ENCODE data around the gene MYZAP. TPM values are rescaled to one million over a fixed set of nuclear protein-coding genes. Genes with fewer than 3 reads are reported as not detected.

MYZAP gene
- total and polyA plus RNA-seq, 4 donors = 0.50 to 1.8 (median 0.99) TPM

GRCh38 chr15:57677204-57677603 is 85.5 kb downstream of the MYZAP start:
- Histone ChIP-seq H3K4me1 (ENCODE audit: control insufficient read depth in 4 of 4, insufficient read depth in 4 of 4, low read length in 3 of 4) (no peaks in the 10 kb centered on the region), H3K4me3 (ENCODE audit: low read depth in 1 of 3, low read length in 3 of 3) (no peak overlapping the region), H3K27me3 (ENCODE audit: control insufficient read depth in 4 of 4, insufficient read depth in 4 of 4, low read length in 3 of 4) (no peaks in the 10 kb centered on the region), H3K9ac (ENCODE audit: low read depth in 1 of 2, low read length in 2 of 2) (no peak overlapping the region), H3K36me3 (ENCODE audit: control insufficient read depth in 4 of 4, insufficient read depth in 3 of 4, low read depth in 1 of 4, low read length in 3 of 4) (no peaks in the 10 kb centered on the region), H3K9me3 (ENCODE audit: control insufficient read depth in 4 of 4, low read length in 3 of 4) (no peaks in the 10 kb centered on the region), H3K27ac (ENCODE audit: low read depth in 1 of 2, low read length in 2 of 2) (no peak overlapping the region)
- WGBS = 92% methylated on average over 3 of the region's 3 CpGs
- no peak for TF ChIP-seq HNF4G (IDR thresholded peaks at IDR 0.05)
- TF ChIP-seq HNF4A (conservative IDR thresholded peaks at IDR 0.05) = no peak
- TF ChIP-seq GABPA (IDR thresholded peaks at IDR 0.05 in 1 of 2, conservative IDR thresholded peaks at IDR 0.05 in 1 of 2) = no peak
- no peak for TF ChIP-seq FOXA2 (IDR thresholded peaks at IDR 0.05)
- no peak for DNase-seq (ENCODE audit: low spot score)

- H3K9me3 ChIP-seq (ENCODE audit: control insufficient read depth in 4 of 4, low read length in 3 of 4) = no peaks in the 10 kb centered on the region
Observed at GRCh38 chr15:57680021-57680420, 88.3 kb downstream of the MYZAP start.

More at GRCh38 chr15:57680021-57680420, 88.3 kb downstream of the MYZAP start:
- TF ChIP-seq ATF3 (IDR thresholded peaks at IDR 0.05) = no peak
- no peak for TF ChIP-seq YY1 (IDR thresholded peaks at IDR 0.05)
- TF ChIP-seq, protein P1, sequence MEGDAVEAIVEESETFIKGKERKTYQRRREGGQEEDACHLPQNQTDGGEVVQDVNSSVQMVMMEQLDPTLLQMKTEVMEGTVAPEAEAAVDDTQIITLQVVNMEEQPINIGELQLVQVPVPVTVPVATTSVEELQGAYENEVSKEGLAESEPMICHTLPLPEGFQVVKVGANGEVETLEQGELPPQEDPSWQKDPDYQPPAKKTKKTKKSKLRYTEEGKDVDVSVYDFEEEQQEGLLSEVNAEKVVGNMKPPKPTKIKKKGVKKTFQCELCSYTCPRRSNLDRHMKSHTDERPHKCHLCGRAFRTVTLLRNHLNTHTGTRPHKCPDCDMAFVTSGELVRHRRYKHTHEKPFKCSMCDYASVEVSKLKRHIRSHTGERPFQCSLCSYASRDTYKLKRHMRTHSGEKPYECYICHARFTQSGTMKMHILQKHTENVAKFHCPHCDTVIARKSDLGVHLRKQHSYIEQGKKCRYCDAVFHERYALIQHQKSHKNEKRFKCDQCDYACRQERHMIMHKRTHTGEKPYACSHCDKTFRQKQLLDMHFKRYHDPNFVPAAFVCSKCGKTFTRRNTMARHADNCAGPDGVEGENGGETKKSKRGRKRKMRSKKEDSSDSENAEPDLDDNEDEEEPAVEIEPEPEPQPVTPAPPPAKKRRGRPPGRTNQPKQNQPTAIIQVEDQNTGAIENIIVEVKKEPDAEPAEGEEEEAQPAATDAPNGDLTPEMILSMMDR (IDR thresholded peaks at IDR 0.05; ENCODE audit: low read depth, low read length, missing input control) = no peak
- no peak for TF ChIP-seq FOXA2 (IDR thresholded peaks at IDR 0.05)
- TF ChIP-seq RXRA (IDR thresholded peaks at IDR 0.05) = no peak
- TF ChIP-seq GABPA (IDR thresholded peaks at IDR 0.05 in 1 of 2, conservative IDR thresholded peaks at IDR 0.05 in 1 of 2) = no peak
- no peak for TF ChIP-seq REST (IDR thresholded peaks at IDR 0.05)
- no peak for TF ChIP-seq EGR1 (IDR thresholded peaks at IDR 0.05; ENCODE audit: low read depth in 2 of 2)
- no peak for TF ChIP-seq FOXA1 (IDR thresholded peaks at IDR 0.05)
- TF ChIP-seq, protein P2, sequence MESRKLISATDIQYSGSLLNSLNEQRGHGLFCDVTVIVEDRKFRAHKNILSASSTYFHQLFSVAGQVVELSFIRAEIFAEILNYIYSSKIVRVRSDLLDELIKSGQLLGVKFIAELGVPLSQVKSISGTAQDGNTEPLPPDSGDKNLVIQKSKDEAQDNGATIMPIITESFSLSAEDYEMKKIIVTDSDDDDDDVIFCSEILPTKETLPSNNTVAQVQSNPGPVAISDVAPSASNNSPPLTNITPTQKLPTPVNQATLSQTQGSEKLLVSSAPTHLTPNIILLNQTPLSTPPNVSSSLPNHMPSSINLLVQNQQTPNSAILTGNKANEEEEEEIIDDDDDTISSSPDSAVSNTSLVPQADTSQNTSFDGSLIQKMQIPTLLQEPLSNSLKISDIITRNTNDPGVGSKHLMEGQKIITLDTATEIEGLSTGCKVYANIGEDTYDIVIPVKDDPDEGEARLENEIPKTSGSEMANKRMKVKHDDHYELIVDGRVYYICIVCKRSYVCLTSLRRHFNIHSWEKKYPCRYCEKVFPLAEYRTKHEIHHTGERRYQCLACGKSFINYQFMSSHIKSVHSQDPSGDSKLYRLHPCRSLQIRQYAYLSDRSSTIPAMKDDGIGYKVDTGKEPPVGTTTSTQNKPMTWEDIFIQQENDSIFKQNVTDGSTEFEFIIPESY (IDR thresholded peaks at IDR 0.05) = no peak
- TF ChIP-seq NR2F2 (IDR thresholded peaks at IDR 0.05) = no peak
- no peak for TF ChIP-seq SP1 (IDR thresholded peaks at IDR 0.05)
- no peak for TF ChIP-seq TAF1 (conservative IDR thresholded peaks at IDR 0.05)
- no peak for TF ChIP-seq JUND (IDR thresholded peaks at IDR 0.05)
- TF ChIP-seq RAD21 (IDR thresholded peaks at IDR 0.05) = no peak
- TF ChIP-seq HNF4G (IDR thresholded peaks at IDR 0.05) = no peak
- no peak for TF ChIP-seq HNF4A (conservative IDR thresholded peaks at IDR 0.05)
- H3K27me3 ChIP-seq (ENCODE audit: control insufficient read depth in 4 of 4, insufficient read depth in 4 of 4, low read length in 3 of 4) = no peaks in the 10 kb centered on the region
- H3K4me3 ChIP-seq (ENCODE audit: low read depth in 1 of 3, low read length in 3 of 3) = no peak overlapping the region
- no peak overlapping the region for H3K9ac ChIP-seq (ENCODE audit: low read depth in 1 of 2, low read length in 2 of 2)
- 98% methylated on average over 1 of the region's 1 CpG for WGBS
- H3K4me1 ChIP-seq (ENCODE audit: control insufficient read depth in 4 of 4, insufficient read depth in 4 of 4, low read length in 3 of 4) = no peaks in the 10 kb centered on the region
- H3K27ac ChIP-seq (ENCODE audit: low read depth in 1 of 2, low read length in 2 of 2) = no peak overlapping the region
- DNase-seq (ENCODE audit: low spot score) = no peak
- H3K36me3 ChIP-seq (ENCODE audit: control insufficient read depth in 4 of 4, insufficient read depth in 3 of 4, low read depth in 1 of 4, low read length in 3 of 4) = no peaks in the 10 kb centered on the region

Measured in liver (tissue), 9 donors.